SH-SY5Y (cell line): ENCODE results near the gene C2CD4A.

ENCODE experiments used
- GATA2 ChIP-seq: IDR thresholded peaks from 2 replicates; pipeline ENCODE4 v1.6.1; 2011; ENCODE audit warnings: mild to moderate bottlenecking, low read depth, low read length
- GATA3 ChIP-seq: IDR thresholded peaks from 2 replicates; pipeline ENCODE4 v1.6.1; 2011; ENCODE audit warnings: low read depth, mild to moderate bottlenecking, low read length, moderate library complexity

- no peak for TF ChIP-seq GATA2
- TF ChIP-seq GATA3 = no peak
Observed at GRCh38 chr15:62085740-62086139, 19.0 kb downstream of the C2CD4A start.
